ENCODE results near the gene BCL6. TPM values are rescaled to one million over a fixed set of nuclear protein-coding genes. Genes with fewer than 3 reads are reported as not detected.

The BCL6 gene
- total RNA-seq, 2 experiments from 2014 or later: 76.6 to 79.6 TPM

GRCh38 chr3:187763850-187764648, 18.8 kb upstream of the BCL6 start:
- H3K27me3 ChIP-seq (ENCODE audit: control insufficient read depth in 1 of 2, insufficient read depth in 2 of 2, low read length in 2 of 2): no peaks in the 10 kb centered on the region
- ATAC-seq (ENCODE audit: poor library complexity) (no peak), DNase-seq (no peak)
- H3K27ac ChIP-seq (ENCODE audit: low read depth in 1 of 2, low read length in 2 of 2): no peak overlapping the region
- Mint-ChIP-seq H3K4me3 (no peak overlapping the region), H3K4me1 (ENCODE audit: low read depth) (peaks cover 8% of the 10 kb centered on the region), H3K36me3 (ENCODE audit: low read depth) (no peaks in the 10 kb centered on the region), H3K27ac (no peak overlapping the region), H3K27me3 (no peaks in the 10 kb centered on the region), H3K9me3 (no peaks in the 10 kb centered on the region)
- peaks cover under 1% of the 10 kb centered on the region for H3K4me1 ChIP-seq (ENCODE audit: insufficient read depth, low read length)
- no peaks in the 10 kb centered on the region for H3K9me3 ChIP-seq (ENCODE audit: control insufficient read depth in 1 of 2, insufficient read depth in 1 of 2, low read length in 2 of 2)
- CTCF ChIA-PET: interaction anchor here (1.2 kb wide), 1 partner anchor 17 kb away, joined by 3 read pairs; no protein-coding TSS in a partner anchor
- TF ChIP-seq CTCF (IDR thresholded peaks at IDR 0.05): no peak
- no peaks in the 10 kb centered on the region for H3K36me3 ChIP-seq (ENCODE audit: insufficient read depth, low read length)
- no peak overlapping the region for H3K4me3 ChIP-seq (ENCODE audit: low read length)
- POLR2A ChIA-PET: no interaction called here
- intact Hi-C loops (cut with DNase I, micrococcal nuclease): no loop called here

GRCh38 chr3:187762792-187763191, 17.5 kb upstream of the BCL6 start:
- intact Hi-C loops (cut with DNase I, micrococcal nuclease): no loop called here
- Mint-ChIP-seq H3K4me3 (no peak overlapping the region), H3K9me3 (no peaks in the 10 kb centered on the region), H3K36me3 (ENCODE audit: low read depth) (no peaks in the 10 kb centered on the region), H3K27ac (no peak overlapping the region), H3K4me1 (ENCODE audit: low read depth) (no peaks in the 10 kb centered on the region), H3K27me3 (no peaks in the 10 kb centered on the region)
- Histone ChIP-seq H3K36me3 (ENCODE audit: insufficient read depth, low read length) (no peaks in the 10 kb centered on the region), H3K27me3 (ENCODE audit: control insufficient read depth in 1 of 2, insufficient read depth in 2 of 2, low read length in 2 of 2) (no peaks in the 10 kb centered on the region), H3K4me3 (ENCODE audit: low read length) (no peak overlapping the region), H3K27ac (ENCODE audit: low read depth in 1 of 2, low read length in 2 of 2) (no peak overlapping the region), H3K4me1 (ENCODE audit: insufficient read depth, low read length) (no peaks in the 10 kb centered on the region), H3K9me3 (ENCODE audit: control insufficient read depth in 1 of 2, insufficient read depth in 1 of 2, low read length in 2 of 2) (no peaks in the 10 kb centered on the region)
- ATAC-seq (ENCODE audit: poor library complexity) (no peak), DNase-seq (no peak)
- CTCF ChIA-PET: interaction anchor here (0.9 kb wide), 1 partner anchor 15 kb away, joined by 4 read pairs; no protein-coding TSS in a partner anchor
- POLR2A ChIA-PET: interaction anchor here (0.6 kb wide), 1 partner anchor 1864 kb away, joined by 3 read pairs; no protein-coding TSS in a partner anchor
- no peak for TF ChIP-seq CTCF (IDR thresholded peaks at IDR 0.05)

GRCh38 chr3:187759601-187760000, 14.3 kb upstream of the BCL6 start:
- Histone ChIP-seq H3K4me1 (ENCODE audit: insufficient read depth, low read length) (no peaks in the 10 kb centered on the region), H3K27ac (ENCODE audit: low read depth in 1 of 2, low read length in 2 of 2) (no peak overlapping the region), H3K9me3 (ENCODE audit: control insufficient read depth in 1 of 2, insufficient read depth in 1 of 2, low read length in 2 of 2) (no peaks in the 10 kb centered on the region), H3K4me3 (ENCODE audit: low read length) (no peak overlapping the region), H3K27me3 (ENCODE audit: control insufficient read depth in 1 of 2, insufficient read depth in 2 of 2, low read length in 2 of 2) (no peaks in the 10 kb centered on the region), H3K36me3 (ENCODE audit: insufficient read depth, low read length) (no peaks in the 10 kb centered on the region)
- H3K27me3 Mint-ChIP-seq: no peaks in the 10 kb centered on the region
- no peak overlapping the region for H3K27ac Mint-ChIP-seq
- H3K4me3 Mint-ChIP-seq: no peak overlapping the region
- intact Hi-C loops (cut with DNase I, micrococcal nuclease): no loop called here
- no peaks in the 10 kb centered on the region for H3K36me3 Mint-ChIP-seq (ENCODE audit: low read depth)
- no peak for TF ChIP-seq CTCF (IDR thresholded peaks at IDR 0.05)
- ATAC-seq (ENCODE audit: poor library complexity): no peak
- no peaks in the 10 kb centered on the region for H3K4me1 Mint-ChIP-seq (ENCODE audit: low read depth)
- H3K9me3 Mint-ChIP-seq: no peaks in the 10 kb centered on the region
- DNase-seq: no peak
- POLR2A ChIA-PET: no interaction called here
- CTCF ChIA-PET: interaction anchor here (0.6 to 1.7 kb wide), 3 partner anchors 10 to 1219 kb away, joined by 3 to 4 read pairs (median 4); no protein-coding TSS in a partner anchor
